ENCODE results near the gene UXS1.
A peak's percentile ranks its signal among the peaks of the same experiment; 100 is the strongest.
"Not testable (repeated sequence)": the region's sequence is repeated elsewhere in the genome, so short reads cannot be mapped to it uniquely, and the experiment has no call there.

The UXS1 gene

DNA sequence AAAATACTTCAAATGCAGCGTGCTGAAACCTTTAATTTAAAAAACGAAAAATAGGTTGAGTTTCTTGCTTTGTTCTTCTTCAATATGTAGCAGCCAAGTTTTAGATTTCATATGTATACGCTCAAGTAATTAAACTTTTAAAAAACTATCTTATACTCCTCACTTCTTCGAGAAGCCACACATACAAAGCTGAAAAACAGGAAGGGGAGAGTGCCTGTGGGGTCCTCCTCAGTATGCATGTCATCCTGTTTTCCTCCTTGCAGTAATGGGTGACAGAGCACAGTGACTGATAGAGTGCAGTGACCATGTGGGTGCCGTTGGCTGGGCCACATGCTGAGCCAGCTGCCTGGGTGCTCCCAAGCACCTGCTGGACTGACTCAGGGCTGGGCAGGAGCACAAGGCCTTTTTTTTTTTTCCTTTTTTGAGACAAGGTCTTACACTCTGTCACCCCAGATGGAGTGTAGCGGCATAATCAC is 33.3 kb downstream of the UXS1 start:
- DNase-seq (ENCODE audit: low read depth) = peak; percentile 35

DNA sequence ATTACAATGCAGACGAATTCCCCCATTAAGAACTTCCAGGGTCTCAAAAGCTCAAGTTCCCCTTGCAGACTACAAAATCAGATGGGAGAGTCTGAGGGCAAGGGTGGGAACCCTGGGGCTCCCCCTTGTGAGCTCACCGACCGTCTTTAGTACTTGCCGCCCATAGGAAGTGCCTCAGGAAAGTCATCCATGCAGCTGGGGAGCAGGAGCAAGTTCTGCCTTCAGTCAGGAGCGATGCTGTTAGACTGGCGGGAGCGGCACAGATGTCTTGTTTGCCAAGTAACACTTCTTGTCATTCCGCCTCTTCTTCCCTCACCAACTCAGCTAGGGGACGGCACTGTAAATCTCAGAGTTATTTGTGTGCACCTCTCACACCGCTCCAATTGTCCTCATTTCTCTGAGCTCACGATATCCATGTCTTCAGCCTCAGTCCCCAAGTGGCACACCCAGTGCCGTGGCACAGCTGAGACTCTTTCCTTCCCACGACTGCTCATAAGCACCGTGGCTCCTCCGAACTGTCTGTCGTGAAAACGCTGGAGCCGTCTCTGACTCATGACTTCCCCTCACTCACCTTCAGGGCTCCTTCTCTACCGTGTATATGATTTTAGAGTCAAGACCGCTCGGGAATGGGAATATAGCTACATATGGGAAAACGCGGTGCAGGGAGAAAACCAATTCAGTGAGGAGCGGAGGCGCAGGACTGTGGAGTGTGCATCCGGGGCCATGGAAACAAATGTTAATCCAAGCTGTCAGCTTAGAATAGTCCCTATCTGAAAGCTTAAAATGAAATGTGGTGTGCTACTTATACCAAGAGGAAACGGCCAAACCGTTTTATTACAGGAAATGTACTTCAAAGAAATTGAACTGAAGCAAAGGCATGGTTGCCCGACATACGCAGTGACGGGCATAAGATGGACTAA is 34.0 kb downstream of the UXS1 start:
- DNase-seq (ENCODE audit: low read depth) = peak; percentile 48

DNA sequence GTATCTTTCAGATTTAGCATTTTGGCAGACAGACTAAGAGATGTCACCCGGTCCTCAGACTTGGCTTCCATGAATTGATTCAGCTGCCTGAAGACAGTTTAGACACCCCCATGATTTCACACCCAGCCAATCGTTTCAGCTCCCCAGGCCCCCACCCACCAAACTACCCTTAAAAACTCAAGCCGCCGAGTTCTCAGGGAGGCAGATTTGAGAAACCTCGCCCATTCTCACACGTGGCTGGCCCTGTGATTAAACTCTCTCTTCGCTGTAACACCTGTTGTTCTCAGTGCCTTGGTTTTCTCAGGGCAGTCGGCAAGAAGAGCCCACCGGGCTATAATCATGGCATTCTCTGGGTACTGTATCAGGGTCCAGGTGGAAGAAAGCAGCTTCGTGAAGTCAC is 35.2 kb downstream of the UXS1 start:
- no peak for DNase-seq (ENCODE audit: low read depth)

DNA sequence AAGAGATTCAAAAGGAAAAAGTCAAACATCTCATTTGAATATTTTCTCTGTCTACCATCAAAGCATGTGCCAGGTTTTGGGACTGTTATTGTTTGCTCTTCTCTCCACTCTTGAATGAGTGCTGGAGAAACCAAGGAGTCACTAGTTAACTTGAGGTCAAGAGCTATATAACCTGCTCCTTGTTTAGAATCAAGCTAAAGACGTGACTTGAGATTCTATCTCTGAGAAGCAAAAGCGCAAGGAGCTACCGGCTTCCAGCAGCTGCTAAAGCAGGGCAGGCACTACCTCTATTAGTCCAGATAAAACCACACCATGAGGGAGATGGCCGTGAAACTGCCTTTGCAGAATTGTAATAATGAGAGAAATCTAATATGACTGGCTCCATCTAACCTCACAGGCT is 36.0 kb downstream of the UXS1 start:
- no peak for DNase-seq (ENCODE audit: low read depth)

DNA sequence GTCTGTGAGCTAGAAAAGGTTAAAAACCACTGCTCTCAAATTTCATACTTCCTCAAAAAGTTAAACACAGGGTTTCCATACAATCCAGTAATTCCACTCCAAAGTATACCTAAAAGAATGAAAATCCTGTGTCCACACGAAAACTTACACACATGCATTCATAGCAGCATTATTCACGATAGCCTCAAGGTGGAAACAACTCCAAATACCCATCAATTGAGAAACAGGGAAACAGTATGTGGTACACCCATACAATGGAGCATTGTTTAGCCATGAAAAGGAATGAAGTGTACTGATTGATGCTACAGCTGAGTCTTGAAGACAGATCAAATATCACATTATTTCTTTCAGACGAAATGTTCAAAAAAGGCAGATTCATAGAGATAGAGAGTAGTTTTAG is 36.7 kb downstream of the UXS1 start:
- no peak for DNase-seq (ENCODE audit: low read depth)

DNA sequence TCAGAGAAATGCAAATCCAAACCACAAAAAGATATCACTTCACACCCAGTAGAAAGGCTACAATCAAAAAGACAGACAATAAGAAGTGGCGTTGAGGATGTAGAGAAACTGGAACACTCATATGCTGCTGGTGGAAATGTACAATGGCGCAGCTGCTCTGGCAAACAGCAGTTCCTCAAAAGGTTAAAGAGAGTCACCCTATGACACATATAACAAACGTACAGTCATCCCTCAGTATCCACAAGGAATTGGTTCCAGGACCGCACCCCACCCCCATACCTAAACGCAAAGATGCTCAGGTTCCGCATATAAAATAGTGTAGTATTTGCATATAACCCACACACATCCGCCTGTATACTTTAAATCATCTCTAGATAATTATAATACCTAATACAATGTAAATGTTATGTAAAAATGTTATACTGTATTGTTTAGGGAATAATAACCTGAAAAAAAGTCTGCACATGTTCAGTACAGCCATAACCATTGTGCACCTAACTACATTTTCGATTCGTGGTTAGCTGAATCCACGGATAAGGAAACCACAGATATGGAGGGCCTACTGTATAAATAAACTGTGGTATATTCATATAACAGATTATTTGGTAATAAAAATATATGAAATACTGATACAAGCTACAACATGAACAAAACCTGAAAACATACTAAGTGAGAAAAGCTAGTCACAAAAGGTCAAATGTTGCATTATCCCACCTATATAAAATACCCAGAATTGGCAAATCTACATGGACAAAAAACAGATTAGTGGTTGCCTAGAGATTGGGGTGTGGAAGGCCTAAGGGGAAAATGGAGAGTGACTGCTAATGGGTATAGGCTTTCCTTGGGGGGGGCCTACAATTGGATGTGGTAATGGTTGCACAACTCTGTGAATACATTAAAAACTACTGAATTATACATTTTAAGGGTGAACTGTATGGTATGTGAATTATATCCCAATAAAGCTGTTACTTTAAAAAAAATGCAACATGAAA is 37.5 kb downstream of the UXS1 start:
- DNase-seq (ENCODE audit: low read depth) = no peak

DNA sequence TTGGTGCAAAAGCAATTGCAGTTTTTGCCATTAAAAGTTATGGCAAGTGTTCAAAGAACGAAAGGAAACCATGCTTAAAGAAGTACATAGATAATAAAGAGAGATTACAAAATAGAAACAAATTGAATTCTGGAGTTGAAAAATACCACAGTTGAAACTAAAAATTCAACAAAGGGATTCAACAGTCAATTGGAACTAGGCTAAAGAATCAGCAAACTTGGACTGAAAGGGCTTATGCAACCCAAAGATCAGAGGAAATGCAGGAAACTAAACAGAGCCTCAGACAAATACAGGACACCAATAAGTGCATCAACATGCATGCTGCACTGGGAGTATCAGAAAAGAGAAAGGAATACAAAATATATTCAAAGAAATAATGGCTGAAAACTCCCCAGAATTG is 40.3 kb downstream of the UXS1 start:
- DNase-seq (ENCODE audit: low read depth) = no peak

DNA sequence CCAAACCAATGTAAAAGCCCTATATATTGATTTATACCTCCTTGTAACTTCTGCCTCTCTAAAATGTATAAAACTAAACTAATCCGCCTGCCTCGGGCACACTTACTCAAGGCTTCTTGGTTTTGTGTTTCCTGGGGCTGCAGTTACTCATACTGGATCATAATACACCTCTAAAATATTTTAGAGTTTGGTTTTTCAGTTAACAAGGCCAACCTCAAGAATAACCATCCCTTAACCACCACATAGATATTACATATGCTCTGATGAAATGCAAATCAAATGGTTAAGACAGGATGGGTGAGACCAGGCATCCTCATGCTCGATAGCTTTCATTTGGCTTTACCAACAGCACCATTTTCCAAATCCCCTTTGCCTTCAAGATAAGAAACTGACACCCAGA is 46.4 kb downstream of the UXS1 start:
- no peak for DNase-seq (ENCODE audit: low read depth)

DNA sequence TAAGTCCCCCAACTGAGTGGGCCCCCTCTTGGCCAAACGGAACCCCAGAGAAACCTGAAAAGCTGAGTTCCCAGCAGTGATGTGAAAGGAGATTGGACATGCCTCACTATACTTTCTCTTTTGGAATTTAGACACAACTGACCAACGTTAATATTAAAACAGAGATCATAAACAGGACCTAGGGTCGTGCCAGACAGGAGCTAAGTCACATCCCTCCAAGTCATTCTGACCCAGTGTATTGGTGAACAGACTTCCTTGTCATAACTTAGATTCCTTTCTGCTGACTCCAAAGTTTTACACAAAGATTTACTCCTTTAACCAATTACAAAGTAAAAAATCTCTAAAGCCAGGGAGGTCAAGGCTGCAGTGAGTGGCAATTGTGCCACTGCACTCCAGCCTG is 46.9 kb downstream of the UXS1 start:
- no peak for DNase-seq (ENCODE audit: low read depth)

DNA sequence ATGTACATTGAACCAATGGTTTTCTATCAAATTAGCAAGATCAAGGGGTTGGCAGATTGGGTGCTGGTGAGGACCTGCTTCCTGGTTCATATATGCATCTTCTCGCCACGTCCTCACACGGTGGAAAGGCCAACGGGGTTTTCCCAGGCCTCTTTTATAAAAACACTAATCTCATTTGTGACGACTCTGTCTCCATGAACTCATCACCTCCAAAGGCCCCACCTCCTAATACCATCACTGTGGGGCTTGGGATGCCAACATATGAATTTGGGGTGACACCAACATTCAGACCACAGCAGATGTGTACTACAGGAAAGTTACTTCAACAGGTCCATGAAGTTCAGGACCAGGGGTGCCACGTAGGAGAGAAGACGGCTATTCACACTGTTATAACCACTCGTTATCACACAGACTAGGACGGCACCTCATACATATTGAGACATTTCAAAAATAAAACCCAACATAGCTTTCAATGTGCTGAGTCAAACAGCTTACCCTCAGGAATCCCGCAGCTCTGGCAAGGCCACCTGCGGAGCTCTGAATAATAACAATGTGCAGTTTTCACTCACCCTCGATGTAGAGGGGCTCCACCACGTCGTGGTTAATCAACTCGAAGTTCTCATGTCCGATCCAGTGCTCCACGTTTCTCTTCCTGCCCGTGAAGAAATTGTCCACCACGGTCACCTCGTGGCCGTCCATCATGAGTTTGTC is 49.3 kb downstream of the UXS1 start:
- no peak for DNase-seq (ENCODE audit: low read depth)

DNA sequence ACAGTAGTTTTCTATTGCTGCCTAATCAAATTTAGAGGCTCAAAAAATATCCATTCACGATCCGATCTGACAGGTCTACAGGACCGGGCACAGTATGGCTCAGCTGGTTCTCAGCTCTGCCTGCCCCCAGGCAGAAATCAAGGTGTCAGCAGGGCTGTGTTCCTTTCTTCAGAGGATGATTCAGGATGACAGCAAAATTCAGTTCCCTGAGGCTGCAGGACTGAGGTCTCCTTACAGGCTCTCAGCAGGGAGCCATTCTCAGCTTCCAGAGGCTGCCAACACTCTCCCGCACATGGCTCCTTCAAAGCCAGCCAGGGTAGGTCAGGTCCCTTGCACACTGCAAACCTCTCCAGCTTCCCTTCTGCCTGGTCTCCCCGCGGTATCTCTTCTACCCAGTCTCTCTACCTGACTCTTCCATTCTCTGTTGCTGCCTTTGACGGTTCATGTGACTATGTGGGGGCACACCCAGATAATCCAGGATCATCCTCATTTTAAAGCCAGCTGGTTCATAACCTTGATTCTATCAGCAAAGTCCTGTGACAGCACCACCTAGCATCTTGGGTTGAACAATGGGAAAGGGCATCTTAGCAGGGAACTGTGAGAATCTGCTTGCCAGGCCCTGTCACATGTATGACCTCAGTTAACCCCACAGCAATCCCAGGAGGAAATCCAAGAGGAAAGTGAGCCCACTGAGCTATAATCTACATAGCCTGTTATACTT is 50.4 kb downstream of the UXS1 start:
- no peak for DNase-seq (ENCODE audit: low read depth)

DNA sequence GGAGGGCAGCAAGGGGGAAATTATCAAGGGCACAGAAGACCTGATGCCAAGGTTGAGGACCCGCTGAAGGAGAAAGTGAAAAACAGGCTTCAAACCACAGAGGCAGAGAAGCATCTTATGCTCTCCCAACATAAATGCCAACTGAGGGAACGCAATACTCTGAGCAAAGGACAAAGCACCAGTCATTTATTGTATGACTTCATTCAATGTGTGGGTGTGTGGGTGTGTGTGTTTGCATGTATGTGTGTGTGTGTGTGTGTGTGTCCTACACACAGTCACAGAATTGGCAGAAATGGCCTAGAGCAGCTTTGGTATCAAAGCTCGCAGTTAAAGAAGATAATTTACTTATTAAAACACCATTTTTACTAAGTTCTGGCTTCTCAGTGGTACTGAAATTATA is 51.4 kb downstream of the UXS1 start:
- no peak for DNase-seq (ENCODE audit: low read depth)

DNA sequence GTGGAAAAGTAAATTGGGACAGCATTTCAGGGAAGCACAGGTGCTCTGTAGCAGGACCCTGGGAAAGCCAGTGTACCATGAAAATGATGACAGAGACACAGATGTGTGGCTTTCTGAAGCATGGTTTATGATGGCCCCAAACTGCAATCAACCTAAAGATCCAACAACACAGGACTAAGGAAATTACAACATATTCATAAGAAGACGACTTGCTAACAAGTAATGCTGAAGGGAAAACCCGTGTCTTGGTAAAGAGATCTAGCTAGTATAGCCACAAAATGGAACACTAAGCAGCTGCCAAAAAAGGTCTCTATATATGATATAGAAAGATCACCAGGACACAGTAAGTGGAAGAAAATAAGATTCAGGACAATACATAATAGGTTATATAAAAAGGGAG is 53.2 kb downstream of the UXS1 start:
- no peak for DNase-seq (ENCODE audit: low read depth)

DNA sequence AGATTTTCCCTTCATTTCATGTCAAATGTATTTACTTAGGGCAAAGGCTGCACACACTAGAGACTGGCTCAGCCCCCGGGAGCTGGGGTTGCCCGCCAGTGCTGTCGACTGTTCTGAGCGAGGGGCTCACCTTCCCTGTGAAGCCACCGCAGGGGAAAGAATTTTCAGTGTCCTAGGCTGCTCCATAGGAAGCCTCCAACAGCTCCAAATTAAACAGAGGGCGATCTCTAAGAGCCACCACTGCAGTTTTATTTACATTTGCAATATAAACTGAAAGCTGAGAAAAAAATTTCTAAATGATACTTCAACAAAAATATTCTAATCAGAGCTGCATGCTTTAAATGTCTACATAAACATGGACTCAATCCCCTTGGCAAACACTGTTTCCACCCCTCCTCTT is 54.0 kb downstream of the UXS1 start:
- DNase-seq (ENCODE audit: low read depth) = no peak

DNA sequence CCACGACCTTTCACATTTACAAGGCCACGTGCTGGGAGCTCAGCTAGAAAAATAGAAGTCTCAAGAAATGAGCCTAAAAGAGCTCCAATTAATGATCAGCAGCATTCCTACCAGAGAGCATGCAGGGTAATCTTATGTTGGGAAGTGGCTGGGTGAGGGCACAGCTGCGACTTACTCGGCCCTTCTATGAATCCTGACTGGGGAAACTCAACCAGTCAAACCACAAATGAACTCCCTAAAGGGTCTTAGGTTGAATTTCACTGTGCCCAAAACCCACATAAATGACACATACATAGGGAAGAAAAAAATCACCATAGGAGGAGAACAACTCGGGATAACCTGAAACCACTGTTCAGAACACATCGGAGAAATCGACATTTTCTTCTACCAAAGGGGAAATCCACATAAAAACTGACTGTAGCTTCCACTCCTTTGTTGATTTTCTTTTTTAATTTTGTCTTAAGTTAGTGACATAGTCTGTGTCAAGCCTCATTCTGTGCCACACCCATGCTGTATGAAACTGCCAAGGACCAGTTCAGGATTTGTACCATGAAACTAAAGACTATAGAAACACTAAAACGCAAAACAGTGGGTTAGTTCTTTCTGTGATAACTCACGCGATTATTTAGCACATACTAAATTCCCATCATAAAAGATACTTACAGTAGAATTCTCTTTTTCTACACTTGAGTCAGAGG is 54.7 kb downstream of the UXS1 start:
- DNase-seq (ENCODE audit: low read depth) = no peak

DNA sequence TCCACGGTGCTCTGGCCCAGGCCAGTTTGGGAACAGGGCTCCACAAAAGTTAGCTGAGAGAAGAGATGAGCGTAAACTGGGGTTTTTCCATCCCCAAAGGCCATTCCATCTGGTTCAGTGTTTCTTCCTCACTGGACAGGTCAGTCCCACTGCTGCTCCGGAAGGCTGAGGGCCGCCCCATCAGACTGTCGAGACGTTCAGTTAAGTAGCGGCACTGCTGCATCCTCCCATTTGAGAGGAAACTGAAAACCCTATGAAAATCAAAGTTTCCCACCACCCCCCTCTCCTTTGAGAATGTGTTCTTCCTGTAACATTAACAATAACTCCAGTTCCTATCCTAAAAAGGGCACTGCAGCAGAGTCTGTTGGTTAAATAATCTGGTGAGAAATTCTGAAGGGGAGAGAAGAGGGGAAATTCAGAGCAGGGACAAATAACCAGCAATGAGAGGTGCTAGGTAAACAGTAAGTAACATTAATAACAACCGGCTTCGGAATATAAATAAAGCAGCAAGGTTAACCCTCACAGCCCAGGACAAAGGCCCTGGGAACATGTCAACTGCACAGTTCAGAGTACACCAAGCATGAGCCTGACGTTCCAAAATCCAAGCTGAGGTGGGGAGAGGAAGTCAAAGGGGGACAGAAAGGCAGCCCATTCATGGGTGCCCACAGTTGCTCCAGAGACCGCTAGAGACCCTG is 55.4 kb downstream of the UXS1 start:
- DNase-seq (ENCODE audit: low read depth) = no peak

DNA sequence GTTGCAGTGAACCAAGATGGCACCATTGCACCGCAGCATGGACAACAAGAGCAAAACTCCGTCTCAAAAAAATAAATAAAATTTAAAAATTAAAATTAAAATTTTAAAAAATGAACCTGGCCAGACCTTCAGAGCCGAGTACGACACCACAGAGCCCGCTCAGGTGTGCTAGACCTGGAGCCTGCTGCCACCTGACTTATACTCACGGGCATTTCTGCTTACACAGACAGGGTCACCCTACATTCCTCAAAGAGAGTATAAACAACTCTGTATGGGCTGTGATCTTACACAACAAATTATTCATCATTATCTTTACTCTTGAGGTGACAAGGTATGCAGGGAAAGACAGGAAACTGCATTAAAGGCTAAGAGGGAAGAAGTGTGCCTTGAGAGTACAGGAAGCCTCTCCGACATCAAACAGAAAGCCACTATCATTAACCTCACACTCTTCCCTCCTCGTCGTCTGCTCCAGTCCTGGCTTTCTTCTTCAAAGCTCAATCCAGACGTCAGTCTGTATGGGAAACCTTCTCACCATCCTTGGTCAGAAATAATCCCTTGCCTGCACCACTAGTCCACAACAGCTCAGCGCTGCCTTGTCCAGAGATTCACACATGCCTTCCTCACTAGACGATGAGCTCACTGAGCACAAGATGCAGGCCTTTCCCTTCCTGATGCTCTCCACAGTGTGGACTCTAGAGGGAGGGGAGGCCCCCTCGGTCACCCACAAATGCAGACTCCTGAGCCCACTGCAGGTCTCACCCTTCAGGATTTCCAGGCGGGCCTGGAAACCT is 56.2 kb downstream of the UXS1 start:
- no peak for DNase-seq (ENCODE audit: low read depth)

DNA sequence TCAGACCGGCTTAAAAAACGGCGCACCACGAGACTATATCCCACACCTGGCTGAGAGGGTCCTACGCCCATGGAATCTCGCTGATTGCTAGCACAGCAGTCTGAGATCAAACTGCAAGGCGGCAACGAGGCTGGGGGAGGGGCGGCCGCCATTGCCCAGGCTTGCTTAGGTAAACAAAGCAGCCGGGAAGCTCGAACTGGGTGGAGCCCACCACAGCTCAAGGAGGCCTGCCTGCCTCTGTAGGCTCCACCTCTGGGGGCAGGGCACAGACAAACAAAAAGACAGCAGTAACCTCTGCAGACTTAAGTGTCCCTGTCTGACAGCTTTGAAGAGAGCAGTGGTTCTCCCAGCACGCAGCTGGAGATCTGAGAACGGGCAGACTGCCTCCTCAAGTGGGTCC is 62.9 kb downstream of the UXS1 start:
- not testable (repeated sequence) for DNase-seq (ENCODE audit: low read depth)

DNA sequence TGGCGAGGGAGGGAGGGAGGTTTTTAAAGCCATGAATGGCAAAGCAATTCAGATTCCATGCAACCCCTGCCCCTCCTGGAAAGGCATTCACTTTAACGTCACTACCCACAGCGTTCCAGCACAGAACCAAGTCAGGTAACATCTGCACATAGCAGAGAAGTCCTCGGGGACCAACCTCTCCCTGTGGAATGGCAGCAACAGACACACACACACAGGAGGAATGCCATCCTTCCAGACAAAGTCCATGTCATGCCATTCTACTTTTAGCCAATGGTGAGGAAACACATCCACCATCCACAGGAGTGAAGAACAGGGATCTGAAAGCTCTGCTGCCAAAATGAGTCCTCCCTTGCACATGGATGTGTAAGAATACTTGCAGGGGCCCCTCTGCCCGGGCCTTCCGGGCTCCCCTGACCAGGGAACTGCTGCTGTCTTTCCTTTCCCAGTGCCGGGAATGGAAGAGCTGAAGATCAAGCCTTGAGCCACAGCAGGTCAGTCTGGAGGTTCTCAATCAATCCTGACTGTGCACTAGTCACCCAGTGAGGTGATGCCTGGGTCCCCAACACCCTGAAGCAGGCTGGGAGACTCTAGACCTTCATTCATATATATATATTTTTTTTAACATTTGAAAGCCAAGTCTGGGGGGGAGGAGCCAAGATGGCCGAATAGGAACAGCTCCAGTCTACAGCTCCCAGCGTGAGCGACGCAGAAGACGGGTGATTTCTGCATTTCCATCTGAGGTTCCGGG is 63.7 kb downstream of the UXS1 start:
- no peak for DNase-seq (ENCODE audit: low read depth)
